SIG-M5 (cell line): ENCODE data around the gene FLAD1.

Source experiments
- DNase-seq: peaks from one replicate; lab custom pipeline; 2025; lab: John Stamatoyannopoulos, UW

Gene FLAD1

DNA sequence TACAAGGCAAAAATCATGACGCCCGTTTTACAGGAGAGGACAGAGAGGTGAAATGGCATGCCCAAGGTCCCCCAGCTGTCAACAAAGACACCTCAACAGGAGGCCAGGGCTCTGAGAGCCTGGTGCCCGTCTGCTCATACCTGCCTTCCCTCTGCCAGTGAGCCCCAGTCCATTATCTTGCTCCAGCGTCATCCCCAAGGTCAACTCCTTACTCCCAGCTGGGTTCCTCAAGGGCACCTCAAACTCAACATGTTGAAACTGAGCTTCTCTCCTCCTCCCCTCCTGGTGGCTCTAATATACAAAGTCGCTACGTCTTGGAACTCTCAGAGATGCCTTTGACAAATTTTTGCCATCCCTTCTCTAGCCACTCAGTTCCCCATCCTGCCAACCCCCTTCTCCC is 30.5 kb upstream of the FLAD1 start:
- no peak for DNase-seq

GRCh38 chr1:154953611-154954038 is 29.5 kb upstream of the FLAD1 start:
- no peak for DNase-seq

GRCh38 chr1:154954541-154954940 is 28.6 kb upstream of the FLAD1 start:
- DNase-seq, result no peak

DNA sequence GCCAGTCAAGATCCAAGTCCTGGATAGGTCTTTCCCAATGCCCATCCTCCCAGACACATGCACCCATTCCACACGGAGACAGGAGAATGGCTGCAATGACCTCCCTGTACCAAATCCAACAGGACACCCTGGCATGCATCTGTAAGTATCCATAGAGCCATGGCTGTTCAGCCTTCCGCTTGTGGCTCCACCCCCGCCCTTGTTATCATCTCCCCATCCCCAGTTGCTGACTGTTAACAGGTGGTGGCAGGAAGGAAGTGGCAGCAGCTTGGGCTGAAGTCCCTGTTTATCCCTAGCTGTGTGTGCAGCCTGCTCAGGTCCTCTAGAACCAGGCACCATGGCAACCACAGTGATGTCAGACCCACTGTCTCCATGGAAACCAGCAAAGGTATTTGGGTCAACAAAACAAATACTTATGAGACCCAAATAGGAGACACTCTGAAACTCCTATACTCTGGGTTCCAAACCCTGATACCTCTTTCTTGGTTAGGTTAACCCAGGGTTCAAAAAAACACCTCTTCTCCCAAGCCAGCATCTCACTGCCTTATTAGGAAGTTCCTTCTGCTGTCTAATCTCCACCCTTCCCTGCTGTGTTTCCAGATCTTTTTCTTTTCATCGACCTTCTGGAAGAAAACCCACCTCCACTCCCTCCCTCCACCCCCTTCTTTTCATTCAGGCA is 28.0 kb upstream of the FLAD1 start:
- no peak for DNase-seq

GRCh38 chr1:154955718-154956543 is 27.2 kb upstream of the FLAD1 start, which contains the start of gene PBXIP1:
PBXIP1 (minus strand) TSS chr1:154956099; CDS start chr1:154953721, 2,378 bp downstream.
- DNase-seq, result peak; percentile 50

- no peak for DNase-seq
Observed at GRCh38 chr1:154956544-154956941, 26.6 kb upstream of the FLAD1 start.

DNA sequence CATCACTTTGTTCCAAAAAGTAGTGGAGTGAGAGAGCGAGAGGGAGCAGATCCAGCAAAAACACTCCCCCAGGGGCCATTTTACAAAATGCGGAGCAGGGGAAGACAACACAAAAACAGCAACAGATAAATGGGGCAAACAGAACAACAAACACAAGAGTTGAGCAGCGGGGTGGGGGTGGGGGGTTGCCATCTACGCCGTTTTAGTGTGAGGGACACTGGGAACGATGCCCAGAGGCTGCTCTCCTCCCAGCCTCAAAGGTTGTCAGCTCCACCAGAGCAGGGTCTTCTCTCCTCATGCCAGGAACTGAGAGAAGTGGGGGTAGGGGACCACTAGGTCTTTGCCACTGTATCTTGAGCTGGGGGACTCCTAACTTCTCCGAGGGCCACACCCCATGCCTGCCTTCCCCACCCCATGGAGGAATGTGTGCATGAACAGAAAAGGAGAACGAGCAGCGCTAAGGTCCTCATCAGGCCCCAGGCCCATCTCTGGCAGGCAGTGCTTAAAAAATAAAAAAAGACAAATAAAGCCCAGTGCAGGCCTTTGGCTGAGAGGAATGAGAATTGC is 26.0 kb upstream of the FLAD1 start:
- DNase-seq, result no peak

DNA sequence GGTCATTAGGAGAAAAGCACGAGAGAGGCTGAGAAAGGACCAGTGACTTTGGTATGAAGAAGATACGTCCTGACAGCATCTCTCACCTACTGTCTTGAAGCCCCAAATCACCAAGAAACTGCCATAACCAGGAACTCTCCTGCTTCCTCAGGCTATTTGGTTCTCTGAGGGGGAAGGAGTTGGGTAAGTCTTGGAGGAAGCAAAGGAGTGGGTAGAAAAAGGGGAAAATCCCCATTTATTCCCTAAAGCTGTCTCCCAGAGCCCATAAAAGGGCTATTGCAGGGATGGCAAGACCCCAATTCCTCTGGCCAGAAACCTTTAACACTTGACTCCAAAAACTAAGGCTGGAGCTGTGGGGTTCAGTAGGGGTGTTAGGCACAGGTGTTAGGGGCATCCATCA is 25.1 kb upstream of the FLAD1 start:
- DNase-seq, result no peak

- DNase-seq, result no peak
Observed at GRCh38 chr1:154958681-154959425, 24.3 kb upstream of the FLAD1 start.

GRCh38 chr1:154959426-154959780 is 23.7 kb upstream of the FLAD1 start:
- DNase-seq, result no peak

- no peak for DNase-seq
Observed at GRCh38 chr1:154960446-154961136, 22.6 kb upstream of the FLAD1 start.

DNA sequence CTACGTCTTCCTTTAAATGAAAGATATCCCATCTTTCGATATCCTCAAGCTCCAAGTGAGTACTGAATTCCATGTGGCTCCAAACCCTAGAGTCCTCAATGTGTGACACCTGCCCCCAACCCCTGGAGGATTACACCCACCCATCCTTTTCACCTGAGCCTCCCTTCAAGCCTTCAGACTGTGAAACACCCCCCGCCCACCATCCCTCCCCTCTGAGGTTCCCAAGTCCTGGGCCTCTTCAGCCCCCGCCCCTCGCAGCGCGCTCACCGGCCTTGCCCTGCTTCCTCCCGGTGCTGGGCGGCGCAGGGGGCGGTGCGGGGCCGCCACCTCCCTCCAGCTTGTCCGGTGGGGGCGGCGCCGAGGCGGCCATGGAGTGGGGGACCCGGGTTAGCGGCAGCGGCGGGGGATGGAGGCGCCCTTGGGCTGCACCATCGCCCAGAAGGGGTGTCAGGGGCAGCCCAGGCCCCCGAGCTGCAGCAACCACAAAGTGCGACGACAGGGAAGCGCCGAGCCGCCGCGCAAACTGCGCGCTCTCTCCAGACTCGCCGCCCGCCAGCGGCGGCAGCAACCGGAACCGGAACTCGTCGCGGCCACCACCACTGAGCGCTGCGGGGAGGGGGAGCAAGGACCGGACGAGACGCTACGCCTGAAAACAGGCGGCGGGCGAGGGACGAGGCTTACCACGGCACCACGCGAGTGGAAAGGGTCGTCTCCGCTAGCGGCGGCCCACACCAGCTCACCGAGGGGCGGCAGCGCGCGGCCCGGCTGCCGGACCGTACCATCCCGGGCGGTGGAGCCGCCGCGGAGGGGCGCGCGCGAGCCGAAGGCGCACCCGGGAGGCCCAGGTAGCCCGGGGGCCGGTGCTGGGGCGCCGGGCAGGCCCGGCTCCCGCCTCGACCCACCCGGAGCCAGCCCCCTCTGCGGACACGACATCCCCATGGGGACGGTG is 21.7 kb upstream of the FLAD1 start, which contains the start of gene PYGO2:
PYGO2 (minus strand) TSS at position 576 of the 949 bp plus-strand sequence; CDS start at position 370, 206 bp downstream.
- no peak for DNase-seq

DNA sequence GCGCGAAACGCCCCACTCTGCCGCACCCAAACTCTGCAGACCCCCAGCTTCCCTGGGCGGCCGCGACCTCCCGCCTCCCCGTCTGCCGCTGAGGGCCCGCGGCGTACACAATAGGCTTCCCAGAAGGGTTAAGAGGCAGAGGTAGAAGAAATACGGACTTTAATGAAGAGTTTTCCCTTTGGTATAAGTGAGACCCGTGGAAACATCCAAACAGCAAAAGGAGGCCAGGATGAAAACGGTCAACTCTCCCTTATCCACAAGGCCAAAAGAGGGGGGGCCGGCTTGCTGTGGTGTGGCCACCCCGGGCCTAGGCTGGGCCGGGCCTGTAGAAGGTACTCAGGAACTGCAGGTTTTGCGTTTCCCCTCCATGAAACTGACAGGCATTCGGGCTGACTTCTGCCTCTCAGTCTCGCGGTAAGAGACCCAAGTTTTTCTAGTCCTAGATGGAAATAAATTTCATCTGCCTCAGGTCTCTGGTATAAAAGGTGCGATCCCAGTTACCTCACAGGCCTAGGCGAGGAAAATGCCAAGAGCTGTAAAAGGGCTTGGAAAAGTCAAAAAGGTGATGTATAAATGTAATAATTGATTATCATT is 20.9 kb upstream of the FLAD1 start:
- no peak for DNase-seq

DNA sequence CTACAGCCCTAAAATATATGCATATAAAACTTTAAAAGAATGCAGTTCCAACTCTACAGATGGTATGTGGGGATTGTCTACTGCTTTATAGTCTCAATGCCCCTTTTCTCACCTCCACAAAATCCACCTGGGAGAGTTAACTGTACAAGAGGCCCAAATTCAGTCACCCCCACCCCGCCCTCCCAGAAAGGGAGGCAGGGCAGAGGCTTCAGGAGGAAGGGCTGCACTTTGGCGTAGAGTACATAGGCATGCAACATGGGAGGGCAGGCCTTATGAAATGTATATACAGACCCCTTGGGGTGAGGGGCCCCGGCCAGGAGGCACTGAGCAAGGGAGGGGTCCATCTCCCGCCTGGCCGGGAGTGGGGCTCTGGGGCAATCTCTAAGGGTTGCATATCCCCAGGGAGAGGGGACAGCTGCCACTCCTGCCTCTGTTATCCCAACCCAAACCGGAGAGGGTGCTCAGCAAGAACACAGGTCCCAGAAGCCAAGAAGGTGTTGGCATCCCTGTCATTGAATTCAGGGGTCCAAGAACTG is 20.3 kb upstream of the FLAD1 start:
- no peak for DNase-seq

DNA sequence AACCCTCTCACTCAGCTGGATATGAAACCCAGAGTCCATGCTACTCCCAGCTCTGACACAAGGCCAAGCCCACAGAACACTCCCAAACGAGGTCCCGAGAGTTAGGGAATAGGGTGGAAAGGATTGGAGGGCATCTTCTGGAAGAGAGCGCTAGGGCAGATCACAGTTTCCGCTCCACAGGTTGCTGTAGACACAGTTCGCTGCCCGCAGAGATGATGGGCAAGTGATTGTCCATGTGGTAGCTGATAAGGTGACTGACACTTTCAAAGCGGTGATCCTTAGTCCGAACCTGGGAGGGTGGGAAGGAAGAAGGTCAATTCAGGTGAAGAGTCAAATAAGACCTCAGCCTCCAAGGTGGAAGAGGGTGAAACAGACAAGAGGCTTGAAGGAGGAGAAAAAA is 19.5 kb upstream of the FLAD1 start:
- DNase-seq, result no peak

GRCh38 chr1:154964359-154964758 is 18.8 kb upstream of the FLAD1 start:
- DNase-seq, result no peak

DNA sequence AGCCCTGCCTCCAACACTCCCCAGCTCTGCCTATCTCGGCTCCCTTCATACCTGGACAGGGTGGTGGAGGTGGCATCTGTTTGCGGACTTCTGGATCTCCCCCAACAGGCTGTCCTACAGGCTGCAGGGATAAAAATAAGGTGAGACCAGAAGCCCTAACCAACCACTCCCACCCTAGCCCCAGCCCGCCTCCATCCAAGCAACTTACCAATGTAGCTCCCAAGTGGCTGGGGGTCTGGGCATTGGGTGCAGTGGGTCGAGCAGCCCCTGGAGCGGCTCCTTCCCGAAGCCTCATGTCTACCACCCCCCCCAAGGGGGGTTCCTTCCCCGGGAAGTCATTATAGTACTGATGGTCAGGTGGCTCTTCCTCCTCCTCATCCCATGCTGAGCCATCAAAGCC is 17.0 kb upstream of the FLAD1 start:
- no peak for DNase-seq

DNA sequence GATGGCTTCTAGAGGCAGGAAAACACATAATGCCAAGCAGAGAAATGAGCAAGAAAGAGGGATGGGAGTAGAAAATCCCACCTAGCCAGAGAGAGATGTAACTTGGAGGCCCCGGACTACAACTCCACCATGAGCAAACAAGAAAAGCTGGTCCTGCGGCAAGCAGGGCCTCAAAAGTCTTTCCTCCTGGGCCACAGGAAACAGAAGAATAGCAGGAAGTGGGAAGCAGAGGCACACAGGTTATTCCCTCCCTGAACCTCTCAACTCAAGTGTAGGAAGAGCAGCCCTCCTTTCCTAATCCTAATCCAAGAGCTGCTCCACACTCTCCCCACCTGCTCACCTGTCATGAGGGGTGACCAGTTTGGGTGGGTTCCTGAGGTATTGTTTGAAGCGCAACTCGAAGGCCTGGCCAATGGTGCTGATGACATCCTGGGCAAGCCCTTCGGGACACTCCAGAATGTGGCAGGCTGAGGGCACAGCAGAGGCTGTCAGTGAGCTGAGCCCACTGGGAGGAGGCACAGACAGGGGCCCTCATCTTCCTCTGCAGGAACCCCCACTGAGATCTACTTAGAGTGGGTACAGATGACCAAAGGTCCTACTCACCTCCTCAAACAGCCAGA is 15.7 kb upstream of the FLAD1 start:
- DNase-seq, result no peak

- no peak for DNase-seq
Observed at GRCh38 chr1:154968731-154969130, 14.4 kb upstream of the FLAD1 start.
